ENCODE results near the gene CCDC192. TPM values are rescaled to one million over a fixed set of nuclear protein-coding genes. Genes with fewer than 3 reads are reported as not detected.
A peak's percentile ranks its signal among the peaks of the same experiment; 100 is the strongest.

Gene CCDC192
- total and polyA plus RNA-seq, 2 experiments from 2014 or later = 0.40 TPM; not detected in 1

DNA sequence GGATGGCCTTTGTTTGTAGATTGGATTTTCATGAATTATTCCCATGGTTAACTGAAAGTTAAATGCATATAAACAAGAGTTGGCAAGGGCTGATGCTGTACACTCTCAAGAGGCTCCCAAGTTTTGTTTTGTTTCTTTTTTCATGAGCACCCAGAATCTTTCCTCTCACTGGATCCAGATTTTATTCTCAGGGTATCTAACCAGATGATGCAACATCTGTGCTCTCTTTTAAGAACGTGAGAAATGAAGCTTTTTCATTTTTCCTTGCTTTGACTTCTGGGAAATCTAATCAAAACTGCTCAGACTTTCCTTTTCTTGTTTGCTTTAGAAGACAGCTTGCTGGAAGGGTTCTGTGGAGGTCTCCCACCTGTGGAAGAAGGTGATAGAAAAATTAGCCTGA, 237.7 kb downstream of the CCDC192 start:
- peaks cover 28% of the 10 kb centered on the region for H3K27me3 ChIP-seq (ENCODE audit: insufficient read depth)
- H4K20me1 ChIP-seq (replicated peaks; ENCODE audit: insufficient read depth) = no peaks in the 10 kb centered on the region
- H3K9me2 ChIP-seq (ENCODE audit: insufficient read depth) = no peaks in the 10 kb centered on the region
- ATAC-seq (no peak), DNase-seq (ENCODE audit: low spot score) (no peak)
- H3K27ac ChIP-seq (ENCODE audit: low read depth) = peak overlapping the region; percentile 56; the same call in 1 of the 2 replicates
- H3F3A ChIP-seq (replicated peaks; ENCODE audit: low read depth) = no peaks in the 10 kb centered on the region
- peak overlapping the region; percentile 57 for H3K27ac Mint-ChIP-seq
- H3K36me3 ChIP-seq (ENCODE audit: insufficient read depth) = no peaks in the 10 kb centered on the region
- TF ChIP-seq, protein P1, sequence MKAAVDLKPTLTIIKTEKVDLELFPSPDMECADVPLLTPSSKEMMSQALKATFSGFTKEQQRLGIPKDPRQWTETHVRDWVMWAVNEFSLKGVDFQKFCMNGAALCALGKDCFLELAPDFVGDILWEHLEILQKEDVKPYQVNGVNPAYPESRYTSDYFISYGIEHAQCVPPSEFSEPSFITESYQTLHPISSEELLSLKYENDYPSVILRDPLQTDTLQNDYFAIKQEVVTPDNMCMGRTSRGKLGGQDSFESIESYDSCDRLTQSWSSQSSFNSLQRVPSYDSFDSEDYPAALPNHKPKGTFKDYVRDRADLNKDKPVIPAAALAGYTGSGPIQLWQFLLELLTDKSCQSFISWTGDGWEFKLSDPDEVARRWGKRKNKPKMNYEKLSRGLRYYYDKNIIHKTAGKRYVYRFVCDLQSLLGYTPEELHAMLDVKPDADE (IDR thresholded peaks at IDR 0.05) = no peak
- TF ChIP-seq NANOG (IDR thresholded peaks at IDR 0.05; ENCODE audit: borderline replicate concordance) (no peak), STAT1 (IDR thresholded peaks at IDR 0.05; ENCODE audit: unreplicated experiment) (no peak), ZNF331 (CRISPR knock-in tag; IDR thresholded peaks at IDR 0.05; ENCODE audit: low read depth) (no peak), JUNB (IDR thresholded peaks at IDR 0.05; ENCODE audit: unreplicated experiment) (no peak), ZNF114 (CRISPR knock-in tag; IDR thresholded peaks at IDR 0.05) (no peak), POLR2AphosphoS5 (IDR thresholded peaks at IDR 0.05; ENCODE audit: low read depth) (no peak), EZH2phosphoT487 (IDR thresholded peaks at IDR 0.05; ENCODE audit: unreplicated experiment) (no peak), EZH2 (IDR thresholded peaks at IDR 0.05; ENCODE audit: low read depth, unreplicated experiment) (no peak), CREB1 (CRISPR knock-in tag; IDR thresholded peaks at IDR 0.05; ENCODE audit: low read depth) (no peak)
- TF ChIP-seq, protein P2, sequence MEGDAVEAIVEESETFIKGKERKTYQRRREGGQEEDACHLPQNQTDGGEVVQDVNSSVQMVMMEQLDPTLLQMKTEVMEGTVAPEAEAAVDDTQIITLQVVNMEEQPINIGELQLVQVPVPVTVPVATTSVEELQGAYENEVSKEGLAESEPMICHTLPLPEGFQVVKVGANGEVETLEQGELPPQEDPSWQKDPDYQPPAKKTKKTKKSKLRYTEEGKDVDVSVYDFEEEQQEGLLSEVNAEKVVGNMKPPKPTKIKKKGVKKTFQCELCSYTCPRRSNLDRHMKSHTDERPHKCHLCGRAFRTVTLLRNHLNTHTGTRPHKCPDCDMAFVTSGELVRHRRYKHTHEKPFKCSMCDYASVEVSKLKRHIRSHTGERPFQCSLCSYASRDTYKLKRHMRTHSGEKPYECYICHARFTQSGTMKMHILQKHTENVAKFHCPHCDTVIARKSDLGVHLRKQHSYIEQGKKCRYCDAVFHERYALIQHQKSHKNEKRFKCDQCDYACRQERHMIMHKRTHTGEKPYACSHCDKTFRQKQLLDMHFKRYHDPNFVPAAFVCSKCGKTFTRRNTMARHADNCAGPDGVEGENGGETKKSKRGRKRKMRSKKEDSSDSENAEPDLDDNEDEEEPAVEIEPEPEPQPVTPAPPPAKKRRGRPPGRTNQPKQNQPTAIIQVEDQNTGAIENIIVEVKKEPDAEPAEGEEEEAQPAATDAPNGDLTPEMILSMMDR (conservative IDR thresholded peaks at IDR 0.05; ENCODE audit: low read depth in 2 of 2) = no peak
- TF ChIP-seq, protein P3, sequence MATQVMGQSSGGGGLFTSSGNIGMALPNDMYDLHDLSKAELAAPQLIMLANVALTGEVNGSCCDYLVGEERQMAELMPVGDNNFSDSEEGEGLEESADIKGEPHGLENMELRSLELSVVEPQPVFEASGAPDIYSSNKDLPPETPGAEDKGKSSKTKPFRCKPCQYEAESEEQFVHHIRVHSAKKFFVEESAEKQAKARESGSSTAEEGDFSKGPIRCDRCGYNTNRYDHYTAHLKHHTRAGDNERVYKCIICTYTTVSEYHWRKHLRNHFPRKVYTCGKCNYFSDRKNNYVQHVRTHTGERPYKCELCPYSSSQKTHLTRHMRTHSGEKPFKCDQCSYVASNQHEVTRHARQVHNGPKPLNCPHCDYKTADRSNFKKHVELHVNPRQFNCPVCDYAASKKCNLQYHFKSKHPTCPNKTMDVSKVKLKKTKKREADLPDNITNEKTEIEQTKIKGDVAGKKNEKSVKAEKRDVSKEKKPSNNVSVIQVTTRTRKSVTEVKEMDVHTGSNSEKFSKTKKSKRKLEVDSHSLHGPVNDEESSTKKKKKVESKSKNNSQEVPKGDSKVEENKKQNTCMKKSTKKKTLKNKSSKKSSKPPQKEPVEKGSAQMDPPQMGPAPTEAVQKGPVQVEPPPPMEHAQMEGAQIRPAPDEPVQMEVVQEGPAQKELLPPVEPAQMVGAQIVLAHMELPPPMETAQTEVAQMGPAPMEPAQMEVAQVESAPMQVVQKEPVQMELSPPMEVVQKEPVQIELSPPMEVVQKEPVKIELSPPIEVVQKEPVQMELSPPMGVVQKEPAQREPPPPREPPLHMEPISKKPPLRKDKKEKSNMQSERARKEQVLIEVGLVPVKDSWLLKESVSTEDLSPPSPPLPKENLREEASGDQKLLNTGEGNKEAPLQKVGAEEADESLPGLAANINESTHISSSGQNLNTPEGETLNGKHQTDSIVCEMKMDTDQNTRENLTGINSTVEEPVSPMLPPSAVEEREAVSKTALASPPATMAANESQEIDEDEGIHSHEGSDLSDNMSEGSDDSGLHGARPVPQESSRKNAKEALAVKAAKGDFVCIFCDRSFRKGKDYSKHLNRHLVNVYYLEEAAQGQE (IDR thresholded peaks at IDR 0.05; ENCODE audit: unreplicated experiment) = no peak
- TF ChIP-seq, protein P4, sequence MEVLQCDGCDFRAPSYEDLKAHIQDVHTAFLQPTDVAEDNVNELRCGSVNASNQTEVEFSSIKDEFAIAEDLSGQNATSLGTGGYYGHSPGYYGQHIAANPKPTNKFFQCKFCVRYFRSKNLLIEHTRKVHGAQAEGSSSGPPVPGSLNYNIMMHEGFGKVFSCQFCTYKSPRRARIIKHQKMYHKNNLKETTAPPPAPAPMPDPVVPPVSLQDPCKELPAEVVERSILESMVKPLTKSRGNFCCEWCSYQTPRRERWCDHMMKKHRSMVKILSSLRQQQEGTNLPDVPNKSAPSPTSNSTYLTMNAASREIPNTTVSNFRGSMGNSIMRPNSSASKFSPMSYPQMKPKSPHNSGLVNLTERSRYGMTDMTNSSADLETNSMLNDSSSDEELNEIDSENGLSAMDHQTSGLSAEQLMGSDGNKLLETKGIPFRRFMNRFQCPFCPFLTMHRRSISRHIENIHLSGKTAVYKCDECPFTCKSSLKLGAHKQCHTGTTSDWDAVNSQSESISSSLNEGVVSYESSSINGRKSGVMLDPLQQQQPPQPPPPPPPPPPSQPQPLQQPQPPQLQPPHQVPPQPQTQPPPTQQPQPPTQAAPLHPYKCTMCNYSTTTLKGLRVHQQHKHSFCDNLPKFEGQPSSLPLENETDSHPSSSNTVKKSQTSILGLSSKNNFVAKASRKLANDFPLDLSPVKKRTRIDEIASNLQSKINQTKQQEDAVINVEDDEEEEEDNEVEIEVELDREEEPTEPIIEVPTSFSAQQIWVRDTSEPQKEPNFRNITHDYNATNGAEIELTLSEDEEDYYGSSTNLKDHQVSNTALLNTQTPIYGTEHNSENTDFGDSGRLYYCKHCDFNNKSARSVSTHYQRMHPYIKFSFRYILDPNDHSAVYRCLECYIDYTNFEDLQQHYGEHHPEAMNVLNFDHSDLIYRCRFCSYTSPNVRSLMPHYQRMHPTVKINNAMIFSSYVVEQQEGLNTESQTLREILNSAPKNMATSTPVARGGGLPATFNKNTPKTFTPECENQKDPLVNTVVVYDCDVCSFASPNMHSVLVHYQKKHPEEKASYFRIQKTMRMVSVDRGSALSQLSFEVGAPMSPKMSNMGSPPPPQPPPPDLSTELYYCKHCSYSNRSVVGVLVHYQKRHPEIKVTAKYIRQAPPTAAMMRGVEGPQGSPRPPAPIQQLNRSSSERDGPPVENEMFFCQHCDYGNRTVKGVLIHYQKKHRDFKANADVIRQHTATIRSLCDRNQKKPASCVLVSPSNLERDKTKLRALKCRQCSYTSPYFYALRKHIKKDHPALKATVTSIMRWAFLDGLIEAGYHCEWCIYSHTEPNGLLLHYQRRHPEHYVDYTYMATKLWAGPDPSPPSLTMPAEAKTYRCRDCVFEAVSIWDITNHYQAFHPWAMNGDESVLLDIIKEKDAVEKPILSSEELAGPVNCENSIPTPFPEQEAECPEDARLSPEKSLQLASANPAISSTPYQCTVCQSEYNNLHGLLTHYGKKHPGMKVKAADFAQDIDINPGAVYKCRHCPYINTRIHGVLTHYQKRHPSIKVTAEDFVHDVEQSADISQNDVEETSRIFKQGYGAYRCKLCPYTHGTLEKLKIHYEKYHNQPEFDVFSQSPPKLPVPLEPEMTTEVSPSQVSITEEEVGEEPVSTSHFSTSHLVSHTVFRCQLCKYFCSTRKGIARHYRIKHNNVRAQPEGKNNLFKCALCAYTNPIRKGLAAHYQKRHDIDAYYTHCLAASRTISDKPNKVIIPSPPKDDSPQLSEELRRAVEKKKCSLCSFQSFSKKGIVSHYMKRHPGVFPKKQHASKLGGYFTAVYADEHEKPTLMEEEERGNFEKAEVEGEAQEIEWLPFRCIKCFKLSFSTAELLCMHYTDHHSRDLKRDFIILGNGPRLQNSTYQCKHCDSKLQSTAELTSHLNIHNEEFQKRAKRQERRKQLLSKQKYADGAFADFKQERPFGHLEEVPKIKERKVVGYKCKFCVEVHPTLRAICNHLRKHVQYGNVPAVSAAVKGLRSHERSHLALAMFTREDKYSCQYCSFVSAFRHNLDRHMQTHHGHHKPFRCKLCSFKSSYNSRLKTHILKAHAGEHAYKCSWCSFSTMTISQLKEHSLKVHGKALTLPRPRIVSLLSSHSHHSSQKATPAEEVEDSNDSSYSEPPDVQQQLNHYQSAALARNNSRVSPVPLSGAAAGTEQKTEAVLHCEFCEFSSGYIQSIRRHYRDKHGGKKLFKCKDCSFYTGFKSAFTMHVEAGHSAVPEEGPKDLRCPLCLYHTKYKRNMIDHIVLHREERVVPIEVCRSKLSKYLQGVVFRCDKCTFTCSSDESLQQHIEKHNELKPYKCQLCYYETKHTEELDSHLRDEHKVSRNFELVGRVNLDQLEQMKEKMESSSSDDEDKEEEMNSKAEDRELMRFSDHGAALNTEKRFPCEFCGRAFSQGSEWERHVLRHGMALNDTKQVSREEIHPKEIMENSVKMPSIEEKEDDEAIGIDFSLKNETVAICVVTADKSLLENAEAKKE (CRISPR knock-in tag; IDR thresholded peaks at IDR 0.05) = no peak
- H3K4me3 Mint-ChIP-seq = no peak overlapping the region; the same call in 2 of the 3 replicates
- no peak overlapping the region for H3K4me3 ChIP-seq
- no peaks in the 10 kb centered on the region for H3K36me3 Mint-ChIP-seq (ENCODE audit: low read depth)
- H3K9me3 Mint-ChIP-seq = no peaks in the 10 kb centered on the region
- H3K4me1 Mint-ChIP-seq = peaks cover 18% of the 10 kb centered on the region
- H3K79me2 ChIP-seq (replicated peaks; ENCODE audit: insufficient read depth) = no peaks in the 10 kb centered on the region
- peaks cover 26% of the 10 kb centered on the region for H3K27me3 Mint-ChIP-seq (ENCODE audit: insufficient read depth, low read depth, poor library complexity)
- H3K4me1 ChIP-seq (ENCODE audit: insufficient read depth) = peaks cover 16% of the 10 kb centered on the region
- H3K4me2 ChIP-seq = peak overlapping the region; percentile 35
- H2AFZ ChIP-seq = peak overlapping the region; percentile 50; the same call in 1 of the 2 replicates
